Erythroblast (primary cell): Measurements from ENCODE around the gene KRTCAP2.

Source experiments
- GATA1 ChIP-seq: IDR thresholded peaks from 2 replicates; pipeline ENCODE4 v1.6.1; 2011; ENCODE audit warnings: low read depth, mild to moderate bottlenecking, control low read depth, low read length, moderate library complexity
- POLR2A ChIP-seq: IDR thresholded peaks from 2 replicates; pipeline ENCODE4 v1.6.1; 2011; ENCODE audit warnings: mild to moderate bottlenecking, low read length

DNA sequence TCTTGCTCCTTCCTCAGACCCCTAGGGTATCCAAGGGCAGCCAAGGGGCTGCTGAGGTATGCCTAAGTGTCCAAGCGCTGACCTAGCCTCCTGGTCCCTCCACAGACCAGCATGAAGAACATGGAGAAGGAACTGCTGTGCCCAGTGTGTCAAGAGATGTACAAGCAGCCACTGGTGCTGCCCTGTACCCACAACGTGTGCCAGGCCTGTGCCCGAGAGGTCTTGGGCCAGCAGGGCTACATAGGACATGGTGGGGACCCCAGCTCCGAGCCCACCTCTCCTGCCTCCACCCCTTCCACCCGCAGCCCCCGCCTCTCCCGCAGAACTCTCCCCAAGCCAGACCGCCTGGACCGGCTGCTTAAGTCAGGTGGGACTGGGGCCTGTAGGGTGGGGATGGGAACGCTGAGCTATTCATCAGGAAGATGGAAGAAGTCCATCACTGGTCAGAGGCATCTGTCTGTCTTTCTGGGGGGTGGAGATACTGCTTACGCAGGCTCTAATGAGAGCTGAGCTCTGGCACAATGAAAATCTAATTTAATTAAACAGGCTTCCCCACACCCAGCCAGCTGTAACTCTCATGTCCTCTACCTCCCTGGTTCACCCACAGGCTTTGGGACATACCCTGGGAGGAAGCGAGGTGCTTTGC is 2.3 kb upstream of the KRTCAP2 start:
- no peak for TF ChIP-seq POLR2A
- no peak for TF ChIP-seq GATA1
